ENCODE results near the gene HOXD4. TPM values are rescaled to one million over a fixed set of nuclear protein-coding genes. Genes with fewer than 3 reads are reported as not detected.
A peak's percentile ranks its signal among the peaks of the same experiment; 100 is the strongest.

HOXD4 gene
- total RNA-seq, 1 donor from 2014 or later, result not detected

- H3K27ac Mint-ChIP-seq, result peak overlapping the region; percentile 73
These were observed 42.0 kb upstream of the HOXD4 start for GRCh38 chr2:176109192-176109901.

DNA sequence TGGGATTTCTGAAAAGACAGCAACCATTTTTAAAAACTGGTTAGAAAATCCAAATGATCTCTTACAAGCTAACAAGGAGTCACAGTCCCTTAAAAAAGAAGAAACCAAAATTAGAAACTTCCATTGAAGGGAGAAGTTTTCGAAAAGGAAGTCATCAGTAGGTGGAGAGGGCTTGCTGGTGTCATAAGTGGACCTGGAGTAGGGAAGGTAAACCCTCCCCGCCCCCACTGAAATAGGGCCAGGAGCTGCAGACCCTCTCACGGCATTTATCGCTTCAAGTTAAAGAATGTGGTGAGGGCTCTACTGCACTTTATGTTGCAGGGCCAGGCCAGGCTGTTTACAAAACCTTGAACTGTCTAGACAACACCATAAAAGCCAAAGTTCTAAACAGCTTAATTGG lies 41.4 kb upstream of the HOXD4 start:
- Mint-ChIP-seq H3K36me3 (ENCODE audit: low read depth) (peaks cover 3% of the 10 kb centered on the region), H3K4me3 (no peak overlapping the region), H3K27me3 (ENCODE audit: insufficient read depth) (peaks cover 72% of the 10 kb centered on the region), H3K27ac (peak overlapping the region; percentile 73), H3K9me3 (no peaks in the 10 kb centered on the region), H3K4me1 (ENCODE audit: low read depth) (peaks cover 7% of the 10 kb centered on the region)
- no peak for DNase-seq (ENCODE audit: low spot score)
- intact Hi-C loops (cut with micrococcal nuclease), result loop anchor here (2.0 to 10.0 kb wide), 3 partner anchors 21 to 55 kb away; no protein-coding TSS in a partner anchor

More at GRCh38 chr2:176109192-176109901, 42.0 kb upstream of the HOXD4 start:
- intact Hi-C loops (cut with micrococcal nuclease), result no loop called here
- no peaks in the 10 kb centered on the region for H3K9me3 Mint-ChIP-seq
- H3K4me1 Mint-ChIP-seq (ENCODE audit: low read depth), result peaks cover 7% of the 10 kb centered on the region
- DNase-seq (ENCODE audit: low spot score), result no peak
- H3K4me3 Mint-ChIP-seq, result no peak overlapping the region
- peaks cover 76% of the 10 kb centered on the region for H3K27me3 Mint-ChIP-seq (ENCODE audit: insufficient read depth)
- H3K36me3 Mint-ChIP-seq (ENCODE audit: low read depth), result peaks cover 3% of the 10 kb centered on the region

GRCh38 chr2:176110415-176111308 lies 40.7 kb upstream of the HOXD4 start:
- no peak for DNase-seq (ENCODE audit: low spot score)
- peaks cover 69% of the 10 kb centered on the region for H3K27me3 Mint-ChIP-seq (ENCODE audit: insufficient read depth)
- H3K4me1 Mint-ChIP-seq (ENCODE audit: low read depth), result peaks cover 7% of the 10 kb centered on the region
- intact Hi-C loops (cut with micrococcal nuclease), result loop anchor here (2.0 to 10.0 kb wide), 3 partner anchors 20 to 54 kb away; no protein-coding TSS in a partner anchor
- H3K27ac Mint-ChIP-seq, result peak overlapping the region; percentile 68
- no peak overlapping the region for H3K4me3 Mint-ChIP-seq
- peaks cover 3% of the 10 kb centered on the region for H3K36me3 Mint-ChIP-seq (ENCODE audit: low read depth)
- H3K9me3 Mint-ChIP-seq, result no peaks in the 10 kb centered on the region

- Mint-ChIP-seq H3K9me3 (no peaks in the 10 kb centered on the region), H3K36me3 (ENCODE audit: low read depth) (peaks cover 1% of the 10 kb centered on the region), H3K27ac (peak overlapping the region; percentile 68)
These were observed 40.1 kb upstream of the HOXD4 start for GRCh38 chr2:176111309-176111663.

DNA sequence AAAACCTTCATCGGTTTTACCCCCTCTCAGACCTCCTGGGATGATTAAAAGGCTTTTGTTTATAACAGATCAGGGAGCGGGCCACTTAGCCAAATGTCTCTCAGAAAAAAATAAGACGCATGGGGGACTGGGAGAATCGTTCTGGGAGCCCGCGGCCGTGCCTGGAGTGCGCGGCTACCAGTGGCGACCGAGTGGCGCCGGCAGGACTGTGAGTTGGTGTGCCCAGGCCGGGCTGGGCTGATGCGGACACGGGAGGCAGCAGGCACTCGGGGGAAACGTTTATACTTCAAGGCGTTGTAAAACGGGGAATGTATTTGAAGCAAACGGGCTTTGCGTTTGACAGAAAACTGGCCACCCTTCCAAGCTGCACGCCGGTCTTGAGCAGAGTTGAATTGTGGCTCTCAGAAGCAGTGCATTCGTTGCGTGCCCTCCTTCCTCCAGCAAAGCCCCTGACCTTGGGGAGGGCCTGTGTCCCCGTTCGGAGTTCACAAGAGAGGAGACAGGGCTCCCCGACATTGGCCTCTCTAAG lies 39.4 kb upstream of the HOXD4 start:
- Mint-ChIP-seq H3K4me3 (no peak overlapping the region), H3K27ac (no peak overlapping the region)
- intact Hi-C loops (cut with micrococcal nuclease), result loop anchor here (2.0 to 10.0 kb wide), 3 partner anchors 19 to 53 kb away; no protein-coding TSS in a partner anchor

More at GRCh38 chr2:176111309-176111663, 40.1 kb upstream of the HOXD4 start:
- no peak overlapping the region for H3K4me3 Mint-ChIP-seq
- no peak for DNase-seq (ENCODE audit: low spot score)
- intact Hi-C loops (cut with micrococcal nuclease), result loop anchor here (2.0 to 10.0 kb wide), 3 partner anchors 20 to 54 kb away; no protein-coding TSS in a partner anchor
- H3K4me1 Mint-ChIP-seq (ENCODE audit: low read depth), result peaks cover 2% of the 10 kb centered on the region
- peaks cover 68% of the 10 kb centered on the region for H3K27me3 Mint-ChIP-seq (ENCODE audit: insufficient read depth)

GRCh38 chr2:176112375-176113302 lies 38.7 kb upstream of the HOXD4 start:
- intact Hi-C loops (cut with micrococcal nuclease), result loop anchor here (10.0 kb wide), 1 partner anchor 52 kb away; no protein-coding TSS in a partner anchor

More for the DNA sequence above, 39.4 kb upstream of the HOXD4 start:
- peaks cover 2% of the 10 kb centered on the region for H3K9me3 Mint-ChIP-seq
- H3K27me3 Mint-ChIP-seq (ENCODE audit: insufficient read depth), result peaks cover 71% of the 10 kb centered on the region
- H3K4me1 Mint-ChIP-seq (ENCODE audit: low read depth), result no peaks in the 10 kb centered on the region
- H3K36me3 Mint-ChIP-seq (ENCODE audit: low read depth), result peaks cover 3% of the 10 kb centered on the region
- no peak for DNase-seq (ENCODE audit: low spot score)

GRCh38 chr2:176114120-176114929 lies 37.0 kb upstream of the HOXD4 start:
- Mint-ChIP-seq H3K4me1 (ENCODE audit: low read depth) (peaks cover 9% of the 10 kb centered on the region), H3K36me3 (ENCODE audit: low read depth) (peaks cover 8% of the 10 kb centered on the region), H3K27ac (no peak overlapping the region), H3K4me3 (no peak overlapping the region), H3K27me3 (ENCODE audit: insufficient read depth) (peaks cover 83% of the 10 kb centered on the region), H3K9me3 (peaks cover 7% of the 10 kb centered on the region)
- no peak for DNase-seq (ENCODE audit: low spot score)
- intact Hi-C loops (cut with micrococcal nuclease), result loop anchor here (10.0 kb wide), 1 partner anchor 50 kb away; no protein-coding TSS in a partner anchor

More at GRCh38 chr2:176112375-176113302, 38.7 kb upstream of the HOXD4 start:
- Mint-ChIP-seq H3K4me3 (no peak overlapping the region), H3K27me3 (ENCODE audit: insufficient read depth) (peaks cover 74% of the 10 kb centered on the region), H3K9me3 (peaks cover 3% of the 10 kb centered on the region), H3K36me3 (ENCODE audit: low read depth) (peaks cover 3% of the 10 kb centered on the region), H3K4me1 (ENCODE audit: low read depth) (no peaks in the 10 kb centered on the region), H3K27ac (no peak overlapping the region)
- no peak for DNase-seq (ENCODE audit: low spot score)

DNA sequence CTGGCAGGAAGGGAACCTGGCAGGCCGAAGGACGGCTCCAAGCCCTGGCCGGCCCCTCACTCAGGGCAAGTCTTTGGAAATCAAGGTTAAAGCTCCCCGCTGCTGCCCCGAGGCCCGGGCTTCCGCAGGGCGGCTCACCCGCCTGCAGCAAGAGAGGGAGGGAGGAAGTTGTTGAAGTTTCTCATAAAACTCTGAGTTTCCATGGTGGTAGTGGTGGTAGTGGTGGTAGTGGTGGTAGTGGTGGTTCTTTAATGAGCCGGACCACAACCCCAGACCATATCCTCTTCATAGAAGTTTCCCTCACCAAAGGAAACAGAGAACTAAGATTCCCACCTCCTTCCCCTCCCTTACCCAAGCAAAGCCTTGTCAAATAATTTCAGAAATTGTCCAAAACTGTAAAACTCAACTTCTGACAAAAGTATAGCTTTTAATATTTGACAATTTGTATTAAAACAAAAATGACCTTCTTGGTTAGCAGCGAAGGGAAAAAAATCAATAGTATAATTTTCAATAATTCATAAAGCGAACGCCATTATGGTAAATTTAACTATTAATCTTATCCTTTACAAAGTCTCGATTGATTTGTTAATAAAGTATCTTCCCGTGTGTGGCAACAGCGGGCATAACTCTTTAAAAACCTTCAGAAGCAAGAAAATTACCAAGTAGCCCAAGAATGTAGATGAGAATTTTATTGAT lies 36.3 kb upstream of the HOXD4 start:
- DNase-seq (ENCODE audit: low spot score), result no peak
- peaks cover 9% of the 10 kb centered on the region for H3K4me1 Mint-ChIP-seq (ENCODE audit: low read depth)
- H3K4me3 Mint-ChIP-seq, result no peak overlapping the region
- peaks cover 7% of the 10 kb centered on the region for H3K9me3 Mint-ChIP-seq
- intact Hi-C loops (cut with micrococcal nuclease), result loop anchor here (10.0 kb wide), 1 partner anchor 50 kb away; no protein-coding TSS in a partner anchor
- H3K27me3 Mint-ChIP-seq (ENCODE audit: insufficient read depth), result peaks cover 81% of the 10 kb centered on the region
- H3K27ac Mint-ChIP-seq, result no peak overlapping the region
- peaks cover 8% of the 10 kb centered on the region for H3K36me3 Mint-ChIP-seq (ENCODE audit: low read depth)

GRCh38 chr2:176115883-176116813 lies 35.2 kb upstream of the HOXD4 start, which contains the start of gene HOXD10:
TSS of gene HOXD10 (plus strand) at chr2:176116778. CDS start at chr2:176116834, 56 bp downstream.
- H3K36me3 Mint-ChIP-seq (ENCODE audit: low read depth), result peaks cover 8% of the 10 kb centered on the region
- H3K27me3 Mint-ChIP-seq (ENCODE audit: insufficient read depth), result peaks cover 85% of the 10 kb centered on the region
- H3K9me3 Mint-ChIP-seq, result peaks cover 7% of the 10 kb centered on the region
- intact Hi-C loops (cut with micrococcal nuclease), result loop anchor here (10.0 kb wide), 1 partner anchor 49 kb away; no protein-coding TSS in a partner anchor
- DNase-seq (ENCODE audit: low spot score), result no peak
- peaks cover 9% of the 10 kb centered on the region for H3K4me1 Mint-ChIP-seq (ENCODE audit: low read depth)
- no peak within 1 kb of the TSS for H3K4me3 Mint-ChIP-seq
- no peak within 1 kb of the TSS for H3K27ac Mint-ChIP-seq

Measured in activated T-helper 1 cell treated with anti-CD3 and anti-CD28 coated beads, Interleukin-12 subunit alpha, Interleukin-12 subunit beta, Interleukin-2, Interleukin-4 antibody, amounts not matched to agents 30 ng/mL and 10 ng/mL and 1 ng/mL, durations not matched to agents 14 hours and 24 hours and 36 hours (primary cell).